Left ventricle myocardium superior (tissue), 1 donor: ENCODE data around the gene C1QL1. TPM values are rescaled to one million over a fixed set of nuclear protein-coding genes. Genes with fewer than 3 reads are reported as not detected.
A peak's percentile ranks its signal among the peaks of the same experiment; 100 is the strongest.

ENCODE experiments used
- ATAC-seq: fragments of 200-7000 bp; cut with Tn5 transposase; one replicate; pipeline ENCODE4 v1.9.1; 2020; ENCODE audit warnings: mild to moderate bottlenecking, moderate library complexity
- DNase-seq: peaks from one replicate; pipeline ENCODE4 v3.0.0-alpha.2; 2020
- intact Hi-C: fragments of 100-400 bp; cut with micrococcal nuclease; formaldehyde crosslinking; loops from one replicate; pipeline ENCODE4 v1.11.0; 2022
- total RNA-seq: library from RNA; stranded (reverse); fragmentation: NEBNext Ultra II Directional; extraction: Animal tissue kit (Norgen Biotek cat#: 25700); gene quantifications from one replicate; pipeline ENCODE4 v1.2.1, GENCODE V29; 2021
- donor health status: DM: no; HTN: yes; CAD: no; lungs with severe emphysema.

C1QL1 gene
- total RNA-seq, 1 donor from 2014 or later = 15.2 TPM

DNA sequence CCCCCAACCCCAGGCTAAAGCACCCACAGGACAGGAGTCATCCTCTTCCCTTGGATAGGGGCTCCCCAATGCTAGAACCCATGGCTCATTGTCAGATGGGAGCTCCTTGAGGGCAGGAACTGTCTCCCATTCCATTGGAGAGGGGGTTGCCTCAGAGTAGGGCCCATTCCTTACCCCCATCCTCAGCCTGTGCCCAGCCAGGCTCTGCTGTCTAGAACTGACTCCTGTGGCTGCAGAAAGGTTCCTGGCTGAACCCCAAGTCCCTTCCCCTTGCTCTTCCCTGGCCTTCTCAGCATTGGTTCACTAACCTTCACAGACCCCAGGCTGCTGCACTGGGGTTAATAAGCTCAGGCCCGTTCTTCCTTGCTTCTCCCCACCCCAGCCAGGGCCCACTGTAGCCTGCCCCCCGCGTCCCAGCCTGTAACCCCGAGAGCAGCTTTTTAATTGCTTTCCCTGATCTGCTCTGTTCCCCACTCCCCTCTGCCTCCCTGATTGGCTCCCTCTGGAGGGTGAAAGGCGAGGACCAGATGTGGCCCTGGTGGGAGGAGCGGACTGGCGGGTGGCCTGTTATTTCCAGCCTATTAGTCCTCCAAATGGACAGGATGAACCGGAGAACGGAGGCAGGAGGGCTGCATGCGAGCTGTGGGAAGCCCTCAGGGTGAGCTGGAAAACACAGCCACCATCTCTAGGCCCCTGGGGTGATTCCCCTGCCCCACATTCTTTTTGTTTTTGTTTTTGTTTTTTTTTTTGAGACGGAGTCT lies 46.8 kb downstream of the C1QL1 start:
- peak; percentile 78 for ATAC-seq
- DNase-seq = peak; percentile 69
- intact Hi-C loops = loop anchor here (5.0 kb wide), 1 partner anchor 101 kb away; no protein-coding TSS in a partner anchor

GRCh38 chr17:44920565-44920940 lies 47.5 kb downstream of the C1QL1 start:
- intact Hi-C loops = loop anchor here (5.0 kb wide), 1 partner anchor 102 kb away; no protein-coding TSS in a partner anchor
- ATAC-seq (peak; percentile 27), DNase-seq (no peak)

GRCh38 chr17:44919885-44920564 lies 48.1 kb downstream of the C1QL1 start:
- peak; percentile 81 for ATAC-seq
- DNase-seq = peak; percentile 86
- intact Hi-C loops = loop anchor here (5.0 to 10.0 kb wide), 2 partner anchors 102 to 175 kb away; no protein-coding TSS in a partner anchor

GRCh38 chr17:44919411-44919810 lies 48.7 kb downstream of the C1QL1 start:
- intact Hi-C loops = loop anchor here (10.0 kb wide), 1 partner anchor 175 kb away; no protein-coding TSS in a partner anchor
- ATAC-seq (no peak), DNase-seq (no peak)

DNA sequence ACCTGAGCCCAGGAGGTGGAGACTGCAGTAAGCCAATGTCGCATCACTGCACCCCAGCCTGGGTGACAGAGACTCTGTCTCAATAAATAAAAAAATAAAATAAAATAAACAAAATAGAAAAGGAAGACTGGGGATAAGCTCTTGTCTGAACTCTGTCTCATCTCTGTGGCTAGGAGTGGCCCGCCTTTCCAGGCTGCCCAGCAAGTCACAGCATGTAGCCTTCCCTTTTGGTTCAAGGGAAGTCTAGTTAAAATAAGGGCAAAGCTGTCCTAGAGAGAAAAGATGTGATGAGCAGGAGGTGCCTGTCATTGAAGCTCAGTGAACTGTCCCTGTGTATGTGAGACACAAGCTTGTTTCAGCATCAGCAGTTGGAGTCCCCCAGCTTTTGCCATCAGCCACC lies 50.1 kb downstream of the C1QL1 start:
- intact Hi-C loops = loop anchor here (10.0 kb wide), 1 partner anchor 177 kb away; no protein-coding TSS in a partner anchor
- DNase-seq = no peak
- ATAC-seq = no peak

DNA sequence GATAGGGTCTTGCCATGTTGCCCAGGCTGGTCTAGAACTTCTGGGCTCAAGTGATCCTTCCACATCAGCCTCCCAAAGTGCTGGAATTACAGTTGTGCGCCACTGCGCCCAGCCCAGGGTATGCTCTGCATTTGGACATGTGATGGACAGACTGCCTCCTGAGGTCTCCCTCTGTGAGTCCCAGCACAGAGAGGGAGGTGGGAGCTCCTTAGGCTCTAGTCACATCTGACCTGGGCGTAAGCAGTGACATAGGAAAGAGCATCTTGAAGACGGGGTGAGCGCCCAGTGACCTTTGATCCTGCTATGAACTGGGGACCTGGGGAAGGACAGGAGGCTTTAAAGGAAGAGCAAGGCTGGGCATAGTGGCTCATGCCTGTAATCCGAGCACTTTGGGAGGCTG lies 50.6 kb downstream of the C1QL1 start:
- DNase-seq (no peak), ATAC-seq (no peak)
- intact Hi-C loops = loop anchor here (10.0 kb wide), 1 partner anchor 177 kb away; no protein-coding TSS in a partner anchor

DNA sequence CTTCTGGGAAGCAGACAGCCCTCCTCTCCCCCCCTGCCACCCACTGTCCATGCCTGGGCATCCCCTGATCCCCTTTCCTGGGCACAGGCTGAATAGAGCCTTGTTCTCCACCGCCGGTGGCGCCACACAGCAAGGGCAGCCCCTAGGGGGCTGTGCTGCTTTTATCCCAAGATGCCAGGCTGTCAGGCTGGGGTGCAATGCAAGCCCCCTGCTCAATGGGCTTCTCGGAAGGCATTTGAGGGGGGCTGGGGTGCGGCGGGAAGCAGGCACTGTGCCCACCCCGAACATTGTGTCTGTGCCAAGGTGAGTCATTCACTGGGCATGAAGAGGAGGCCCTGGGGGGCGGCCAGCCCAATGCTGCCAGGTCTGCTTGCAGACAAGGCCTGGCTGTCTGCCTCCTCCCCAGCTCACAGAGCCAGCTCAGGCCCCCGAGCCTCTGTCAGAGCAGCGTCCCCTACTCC lies 51.3 kb downstream of the C1QL1 start:
- intact Hi-C loops = loop anchor here (10.0 kb wide), 1 partner anchor 178 kb away; no protein-coding TSS in a partner anchor
- DNase-seq (peak; percentile 88), ATAC-seq (peak; percentile 68)

DNA sequence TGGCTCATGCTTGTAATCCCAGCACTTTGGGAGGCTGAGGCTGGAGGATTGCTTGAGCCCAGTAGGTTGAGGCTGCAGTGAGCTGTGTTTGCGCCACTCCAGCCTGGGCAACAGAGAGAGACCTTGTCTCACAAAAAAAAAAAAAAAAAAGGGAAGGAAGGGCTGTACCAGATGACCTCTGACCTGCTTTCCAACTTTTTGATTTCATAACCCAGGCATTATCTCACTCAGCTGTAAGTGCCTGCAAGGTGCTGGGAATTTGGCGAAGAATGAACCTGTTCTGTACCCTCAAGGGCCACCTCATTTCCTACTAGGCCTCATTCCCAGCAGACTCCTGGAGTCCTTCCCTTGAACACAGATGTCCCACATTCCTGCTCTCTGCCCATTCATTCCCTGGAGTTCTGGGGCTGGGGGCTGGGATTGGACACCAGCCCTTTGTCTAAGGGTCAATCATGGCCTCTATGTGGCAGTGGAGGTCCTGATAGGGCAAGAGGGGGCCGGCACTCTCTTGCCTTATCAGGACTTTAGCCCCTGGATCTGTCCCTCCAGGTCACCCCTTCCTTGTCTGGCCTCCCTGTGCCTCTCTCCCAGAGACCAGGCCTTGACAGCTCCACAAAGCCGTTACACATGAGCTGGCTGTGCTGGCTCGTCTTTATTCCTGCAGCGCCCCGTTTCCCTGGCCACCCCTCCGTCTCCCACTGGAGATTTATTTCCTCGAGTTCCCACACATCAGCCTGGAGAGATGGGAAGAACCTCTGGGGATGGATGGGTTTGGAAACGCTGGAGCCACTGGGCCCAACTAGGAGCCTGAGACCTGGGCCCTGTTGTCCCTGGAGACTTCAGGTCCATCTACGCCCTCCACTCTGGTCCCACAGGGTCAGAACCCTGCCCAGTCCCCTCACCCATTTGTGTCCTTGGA lies 52.0 kb downstream of the C1QL1 start:
- ATAC-seq (no peak), DNase-seq (no peak)
- intact Hi-C loops = loop anchor here (10.0 kb wide), 1 partner anchor 179 kb away; no protein-coding TSS in a partner anchor

DNA sequence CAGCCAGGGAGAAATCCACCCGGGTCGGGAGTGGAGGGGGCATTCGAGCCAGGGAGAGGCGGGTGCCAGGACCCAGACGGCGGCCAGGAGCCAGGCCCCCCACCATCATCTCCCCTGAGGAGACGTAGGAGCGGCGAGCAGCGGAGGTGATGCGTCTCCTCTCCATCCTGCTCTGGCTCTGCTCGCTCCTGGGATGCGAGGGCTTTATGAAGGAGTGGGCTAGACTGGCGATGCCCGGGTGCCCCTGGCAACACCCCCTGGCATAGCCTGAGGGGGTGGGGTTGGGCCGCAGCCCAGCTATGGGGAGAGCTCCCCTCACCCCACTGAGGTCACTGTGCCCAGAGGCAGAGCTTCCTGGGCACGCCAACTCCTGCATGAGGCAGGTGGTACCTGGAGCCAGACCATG lies 52.8 kb downstream of the C1QL1 start, which contains the start of gene GFAP:
Gene GFAP (minus strand): TSS at position 180 of the 406 bp plus-strand sequence. CDS start 14 bp downstream, at position 166.
- no peak for ATAC-seq
- intact Hi-C loops = loop anchor here (10.0 kb wide), 1 partner anchor 179 kb away; no protein-coding TSS in a partner anchor
- DNase-seq = no peak

- intact Hi-C loops = loop anchor here (10.0 kb wide), 1 partner anchor 180 kb away; no protein-coding TSS in a partner anchor
- no peak for DNase-seq
- ATAC-seq = no peak
These were observed 53.3 kb downstream of the C1QL1 start for GRCh38 chr17:44914698-44915271.

DNA sequence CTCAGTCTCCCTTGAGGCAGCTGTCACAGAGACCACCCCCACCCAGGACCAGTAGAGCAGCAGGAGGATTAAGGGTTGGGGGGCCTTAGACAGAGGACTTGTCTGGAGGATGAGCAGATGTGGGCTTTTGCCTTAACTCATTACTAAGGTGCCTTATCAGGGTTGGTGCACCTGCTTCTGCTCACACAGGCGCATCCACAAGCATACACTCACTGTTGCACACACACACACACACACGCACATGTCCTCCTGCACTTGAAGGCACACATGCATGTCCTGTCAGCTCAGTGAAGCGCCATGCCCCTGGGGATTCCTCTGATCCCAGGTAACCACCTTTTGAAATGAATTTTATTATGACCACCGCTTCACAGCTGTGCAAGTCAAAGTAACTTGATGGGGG lies 54.0 kb downstream of the C1QL1 start:
- intact Hi-C loops = loop anchor here (10.0 kb wide), 1 partner anchor 181 kb away; no protein-coding TSS in a partner anchor
- DNase-seq (no peak), ATAC-seq (no peak)

- no peak for ATAC-seq
- intact Hi-C loops = loop anchor here (10.0 kb wide), 1 partner anchor 181 kb away; no protein-coding TSS in a partner anchor
- no peak for DNase-seq
These were observed 54.4 kb downstream of the C1QL1 start for GRCh38 chr17:44913676-44914075.

DNA sequence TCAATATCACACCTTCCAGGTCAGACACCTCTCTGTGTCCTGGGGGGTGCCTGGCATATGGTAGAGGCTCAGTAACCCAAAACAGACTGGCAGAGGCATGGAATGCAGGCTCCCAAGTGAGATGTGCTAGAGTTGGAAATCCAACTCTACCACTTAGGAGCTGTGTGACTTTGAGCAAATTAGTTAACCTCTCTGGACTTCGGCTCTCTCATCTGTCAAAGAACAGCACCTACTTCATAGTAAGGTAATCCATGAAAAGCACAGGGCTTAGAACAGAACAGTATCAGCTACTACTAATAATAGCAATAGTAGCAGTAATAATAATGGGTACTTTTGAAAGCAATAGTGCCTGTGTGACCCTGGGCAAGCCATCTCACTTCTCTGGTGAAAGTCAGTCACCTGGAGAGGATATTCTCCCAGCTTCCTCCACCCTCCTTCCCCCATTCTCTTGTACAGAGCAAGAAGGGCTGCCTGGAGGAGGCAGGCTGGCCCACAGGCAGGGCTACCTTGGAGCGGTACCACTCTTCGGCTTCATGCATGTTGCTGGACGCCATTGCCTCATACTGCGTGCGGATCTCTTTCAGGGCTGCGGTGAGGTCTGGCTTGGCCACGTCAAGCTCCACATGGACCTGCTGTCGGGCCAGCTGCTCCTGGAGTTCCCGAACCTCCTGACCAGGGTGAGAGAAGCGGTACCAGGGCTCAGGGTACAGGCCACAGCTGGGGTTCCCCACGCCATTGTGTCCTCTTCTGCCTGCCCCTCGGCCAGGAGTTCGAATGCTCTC lies 55.1 kb downstream of the C1QL1 start:
- ATAC-seq (no peak), DNase-seq (no peak)
- intact Hi-C loops = loop anchor here (10.0 kb wide), 1 partner anchor 182 kb away; no protein-coding TSS in a partner anchor

DNA sequence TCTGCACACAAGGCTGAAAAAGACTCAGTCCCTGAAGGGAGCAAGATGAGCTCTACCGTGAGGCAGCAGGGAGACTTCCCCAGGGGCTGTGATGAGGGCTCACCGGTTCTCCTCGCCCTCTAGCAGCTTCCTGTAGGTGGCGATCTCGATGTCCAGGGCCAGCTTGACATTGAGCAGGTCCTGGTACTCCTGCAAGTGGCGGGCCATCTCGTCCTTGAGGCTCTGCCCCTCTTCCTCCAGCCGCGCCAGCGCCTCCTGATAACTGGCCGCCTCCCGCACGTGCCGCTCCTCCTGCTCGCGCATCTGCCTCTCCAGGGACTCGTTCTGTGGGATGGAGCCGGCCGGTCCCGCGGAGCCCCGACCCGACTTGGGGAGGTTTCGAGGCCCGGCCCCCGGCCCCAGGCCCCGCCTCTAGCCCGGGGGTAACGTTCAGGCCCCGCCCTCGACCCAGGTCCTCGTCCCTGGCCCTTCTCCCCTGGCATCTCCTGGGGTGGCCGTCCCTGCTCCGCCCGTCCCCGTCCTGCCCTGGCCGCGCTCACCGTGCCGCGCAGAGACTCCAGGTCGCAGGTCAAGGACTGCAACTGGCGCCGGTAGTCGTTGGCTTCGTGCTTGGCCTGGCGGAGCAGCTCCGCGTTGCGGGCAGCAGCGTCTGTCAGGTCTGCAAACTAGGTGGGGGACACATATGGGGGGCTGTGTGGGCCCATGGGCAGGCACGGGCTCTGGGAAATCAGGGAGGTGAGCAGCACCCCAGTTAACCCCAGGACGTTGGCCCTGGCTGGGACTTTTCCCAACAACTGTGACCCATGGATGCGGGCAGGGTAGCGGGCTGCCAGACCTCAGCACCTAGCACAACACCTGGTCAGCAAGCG lies 56.7 kb downstream of the C1QL1 start:
- ATAC-seq (peak; percentile 86), DNase-seq (peak; percentile 77)
- intact Hi-C loops = loop anchor here (10.0 kb wide), 1 partner anchor 183 kb away; no protein-coding TSS in a partner anchor

- intact Hi-C loops = loop anchor here (10.0 kb wide), 1 partner anchor 184 kb away; no protein-coding TSS in a partner anchor
- DNase-seq (no peak), ATAC-seq (no peak)
These were observed 57.6 kb downstream of the C1QL1 start for GRCh38 chr17:44910231-44911106.
